SU-DHL-6 (cell line): Measurements from ENCODE around the gene RNF150.

Experiments used
- EZH2phosphoT487 ChIP-seq: fragments of 200-600 bp; sonication (generic), shearing (Covaris generic); conservative IDR thresholded peaks from 2 replicates; pipeline ENCODE4 v1.6.1; 2018; ENCODE audit warnings: mild to moderate bottlenecking, antibody characterized with exemption, low read length, moderate library complexity, mixed read lengths
- TF ChIP-seq, protein P1 (sequence below): fragments of 200-600 bp; sonication (generic); IDR thresholded peaks from one replicate; pipeline ENCODE4 v1.5.1; 2017; ENCODE audit warnings: antibody characterized with exemption, mild to moderate bottlenecking, low read length, moderate library complexity; ENCODE audit not compliant: insufficient read depth, poor library complexity, severe bottlenecking

DNA sequence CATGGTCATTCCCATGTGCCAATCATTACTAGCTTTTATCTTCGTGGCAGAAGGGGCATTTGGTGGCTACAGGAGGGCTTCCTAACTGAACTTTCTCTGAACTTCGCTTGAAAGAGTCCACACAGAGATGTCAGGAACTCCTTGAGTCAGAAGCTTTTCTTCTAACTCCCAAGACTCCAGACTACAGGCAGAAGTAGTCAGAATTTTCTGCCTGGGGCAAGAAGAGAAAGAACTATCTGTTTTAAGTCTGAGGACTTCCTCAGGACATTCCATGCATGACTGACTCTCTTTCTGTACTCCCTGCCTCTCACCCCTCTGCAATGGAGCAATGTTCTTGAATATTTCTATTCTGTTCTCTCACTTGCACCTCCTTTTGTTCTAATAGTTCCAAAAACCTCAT lies 206.6 kb downstream of the RNF150 start:
- TF ChIP-seq, protein P1, sequence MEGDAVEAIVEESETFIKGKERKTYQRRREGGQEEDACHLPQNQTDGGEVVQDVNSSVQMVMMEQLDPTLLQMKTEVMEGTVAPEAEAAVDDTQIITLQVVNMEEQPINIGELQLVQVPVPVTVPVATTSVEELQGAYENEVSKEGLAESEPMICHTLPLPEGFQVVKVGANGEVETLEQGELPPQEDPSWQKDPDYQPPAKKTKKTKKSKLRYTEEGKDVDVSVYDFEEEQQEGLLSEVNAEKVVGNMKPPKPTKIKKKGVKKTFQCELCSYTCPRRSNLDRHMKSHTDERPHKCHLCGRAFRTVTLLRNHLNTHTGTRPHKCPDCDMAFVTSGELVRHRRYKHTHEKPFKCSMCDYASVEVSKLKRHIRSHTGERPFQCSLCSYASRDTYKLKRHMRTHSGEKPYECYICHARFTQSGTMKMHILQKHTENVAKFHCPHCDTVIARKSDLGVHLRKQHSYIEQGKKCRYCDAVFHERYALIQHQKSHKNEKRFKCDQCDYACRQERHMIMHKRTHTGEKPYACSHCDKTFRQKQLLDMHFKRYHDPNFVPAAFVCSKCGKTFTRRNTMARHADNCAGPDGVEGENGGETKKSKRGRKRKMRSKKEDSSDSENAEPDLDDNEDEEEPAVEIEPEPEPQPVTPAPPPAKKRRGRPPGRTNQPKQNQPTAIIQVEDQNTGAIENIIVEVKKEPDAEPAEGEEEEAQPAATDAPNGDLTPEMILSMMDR = no peak
- no peak for TF ChIP-seq EZH2phosphoT487
